ENCODE results near the gene PLXNA4. TPM values are rescaled to one million over a fixed set of nuclear protein-coding genes. Genes with fewer than 3 reads are reported as not detected.
A peak's percentile ranks its signal among the peaks of the same experiment; 100 is the strongest.

PLXNA4 gene
- total and polyA plus RNA-seq, 2 experiments from 2014 or later, result 0.08 to 0.80 TPM

DNA sequence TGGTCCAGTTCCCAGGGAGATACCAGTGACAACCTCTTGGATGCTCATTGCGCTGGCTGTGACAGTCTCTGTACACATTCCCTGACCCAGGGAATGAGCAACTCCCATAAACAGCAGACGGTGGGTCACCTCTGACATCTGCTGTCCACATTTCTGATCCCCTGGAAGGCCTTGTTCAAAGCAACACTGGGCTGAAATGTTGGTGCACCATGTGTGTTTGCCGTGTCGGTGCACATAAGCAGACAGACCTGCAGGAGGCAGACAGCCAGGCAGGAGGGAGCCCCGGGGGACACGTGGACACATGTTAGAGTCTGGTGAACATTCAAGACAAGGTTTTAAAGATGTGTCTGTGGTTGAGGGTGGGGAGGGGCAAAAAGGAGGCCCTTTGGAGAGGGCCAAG is 254.9 kb downstream of the PLXNA4 start:
- no peak overlapping the region for H3K4me2 ChIP-seq
- Mint-ChIP-seq H3K4me3 (no peak overlapping the region), H3K36me3 (ENCODE audit: low read depth) (peaks cover 8% of the 10 kb centered on the region), H3K27me3 (ENCODE audit: insufficient read depth, low read depth, poor library complexity) (peaks cover 9% of the 10 kb centered on the region), H3K27ac (no peak overlapping the region), H3K4me1 (peaks cover 14% of the 10 kb centered on the region), H3K9me3 (peaks cover 11% of the 10 kb centered on the region)
- no peak for ATAC-seq
- DNase-seq (ENCODE audit: low spot score), result peak; percentile 13
- H3K4me3 ChIP-seq, result no peak overlapping the region
- H4K20me1 ChIP-seq (replicated peaks; ENCODE audit: insufficient read depth), result no peaks in the 10 kb centered on the region
- H3K4me1 ChIP-seq (ENCODE audit: insufficient read depth), result peaks cover 6% of the 10 kb centered on the region
- H3K79me2 ChIP-seq (replicated peaks; ENCODE audit: insufficient read depth), result no peaks in the 10 kb centered on the region
- no peak overlapping the region for H3K27ac ChIP-seq (ENCODE audit: low read depth)
- no peaks in the 10 kb centered on the region for H3F3A ChIP-seq (replicated peaks; ENCODE audit: low read depth)
- TF ChIP-seq CREB1 (CRISPR knock-in tag; IDR thresholded peaks at IDR 0.05; ENCODE audit: low read depth), result no peak
- TF ChIP-seq, protein P1, sequence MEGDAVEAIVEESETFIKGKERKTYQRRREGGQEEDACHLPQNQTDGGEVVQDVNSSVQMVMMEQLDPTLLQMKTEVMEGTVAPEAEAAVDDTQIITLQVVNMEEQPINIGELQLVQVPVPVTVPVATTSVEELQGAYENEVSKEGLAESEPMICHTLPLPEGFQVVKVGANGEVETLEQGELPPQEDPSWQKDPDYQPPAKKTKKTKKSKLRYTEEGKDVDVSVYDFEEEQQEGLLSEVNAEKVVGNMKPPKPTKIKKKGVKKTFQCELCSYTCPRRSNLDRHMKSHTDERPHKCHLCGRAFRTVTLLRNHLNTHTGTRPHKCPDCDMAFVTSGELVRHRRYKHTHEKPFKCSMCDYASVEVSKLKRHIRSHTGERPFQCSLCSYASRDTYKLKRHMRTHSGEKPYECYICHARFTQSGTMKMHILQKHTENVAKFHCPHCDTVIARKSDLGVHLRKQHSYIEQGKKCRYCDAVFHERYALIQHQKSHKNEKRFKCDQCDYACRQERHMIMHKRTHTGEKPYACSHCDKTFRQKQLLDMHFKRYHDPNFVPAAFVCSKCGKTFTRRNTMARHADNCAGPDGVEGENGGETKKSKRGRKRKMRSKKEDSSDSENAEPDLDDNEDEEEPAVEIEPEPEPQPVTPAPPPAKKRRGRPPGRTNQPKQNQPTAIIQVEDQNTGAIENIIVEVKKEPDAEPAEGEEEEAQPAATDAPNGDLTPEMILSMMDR (conservative IDR thresholded peaks at IDR 0.05; ENCODE audit: low read depth in 2 of 2), result peak in 1 of 2 experiments; percentile 25; a peak in 1 of 4 replicates
- no peak for TF ChIP-seq ZNF331 (CRISPR knock-in tag; IDR thresholded peaks at IDR 0.05; ENCODE audit: low read depth)
- no peak for TF ChIP-seq EZH2 (IDR thresholded peaks at IDR 0.05; ENCODE audit: low read depth, unreplicated experiment)
- H3K27me3 ChIP-seq (ENCODE audit: insufficient read depth), result no peaks in the 10 kb centered on the region
- H3K36me3 ChIP-seq (ENCODE audit: insufficient read depth), result no peaks in the 10 kb centered on the region
- H2AFZ ChIP-seq, result no peak overlapping the region
- H3K9me2 ChIP-seq (ENCODE audit: insufficient read depth), result no peaks in the 10 kb centered on the region

DNA sequence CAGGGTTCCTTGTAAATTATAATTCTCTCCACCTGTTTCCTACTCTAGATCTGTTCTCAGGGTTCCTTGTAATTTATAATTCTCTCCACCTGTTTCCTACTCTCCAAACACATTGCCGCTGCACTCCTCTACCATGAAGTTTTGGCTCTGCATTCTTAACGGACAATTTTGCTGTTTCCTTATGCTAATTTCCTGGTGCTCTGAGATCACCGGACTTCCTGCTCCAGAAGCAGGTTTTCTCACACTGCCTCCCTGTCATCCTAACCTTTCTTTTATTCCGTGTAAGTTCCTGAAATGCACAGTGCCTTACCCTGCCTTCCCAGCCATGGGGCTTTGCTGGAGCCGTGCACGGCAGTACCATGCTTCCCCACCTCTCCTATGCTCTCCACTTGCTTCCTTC is 256.8 kb downstream of the PLXNA4 start:
- Mint-ChIP-seq H3K4me3 (no peak overlapping the region; the same call in 2 of the 3 replicates), H3K9me3 (peaks cover 11% of the 10 kb centered on the region), H3K4me1 (peaks cover 14% of the 10 kb centered on the region), H3K27me3 (ENCODE audit: insufficient read depth, low read depth, poor library complexity) (peaks cover 7% of the 10 kb centered on the region), H3K27ac (no peak overlapping the region), H3K36me3 (ENCODE audit: low read depth) (peaks cover 8% of the 10 kb centered on the region)
- Histone ChIP-seq H3K36me3 (ENCODE audit: insufficient read depth) (no peaks in the 10 kb centered on the region), H3K27me3 (ENCODE audit: insufficient read depth) (no peaks in the 10 kb centered on the region), H3F3A (replicated peaks; ENCODE audit: low read depth) (no peaks in the 10 kb centered on the region), H3K27ac (ENCODE audit: low read depth) (no peak overlapping the region), H3K4me1 (ENCODE audit: insufficient read depth) (peaks cover 6% of the 10 kb centered on the region), H3K4me2 (no peak overlapping the region), H2AFZ (no peak overlapping the region), H3K4me3 (no peak overlapping the region), H3K9me2 (ENCODE audit: insufficient read depth) (no peaks in the 10 kb centered on the region), H3K79me2 (replicated peaks; ENCODE audit: insufficient read depth) (no peaks in the 10 kb centered on the region), H4K20me1 (replicated peaks; ENCODE audit: insufficient read depth) (no peaks in the 10 kb centered on the region)
- no peak for DNase-seq (ENCODE audit: low spot score)
- ATAC-seq, result no peak
- TF ChIP-seq, protein P2, sequence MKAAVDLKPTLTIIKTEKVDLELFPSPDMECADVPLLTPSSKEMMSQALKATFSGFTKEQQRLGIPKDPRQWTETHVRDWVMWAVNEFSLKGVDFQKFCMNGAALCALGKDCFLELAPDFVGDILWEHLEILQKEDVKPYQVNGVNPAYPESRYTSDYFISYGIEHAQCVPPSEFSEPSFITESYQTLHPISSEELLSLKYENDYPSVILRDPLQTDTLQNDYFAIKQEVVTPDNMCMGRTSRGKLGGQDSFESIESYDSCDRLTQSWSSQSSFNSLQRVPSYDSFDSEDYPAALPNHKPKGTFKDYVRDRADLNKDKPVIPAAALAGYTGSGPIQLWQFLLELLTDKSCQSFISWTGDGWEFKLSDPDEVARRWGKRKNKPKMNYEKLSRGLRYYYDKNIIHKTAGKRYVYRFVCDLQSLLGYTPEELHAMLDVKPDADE (IDR thresholded peaks at IDR 0.05), result no peak
- TF ChIP-seq EZH2 (IDR thresholded peaks at IDR 0.05; ENCODE audit: low read depth, unreplicated experiment), result no peak
- TF ChIP-seq STAT1 (IDR thresholded peaks at IDR 0.05; ENCODE audit: unreplicated experiment), result no peak
- no peak for TF ChIP-seq NANOG (IDR thresholded peaks at IDR 0.05; ENCODE audit: borderline replicate concordance)
- TF ChIP-seq ZNF331 (CRISPR knock-in tag; IDR thresholded peaks at IDR 0.05; ENCODE audit: low read depth), result no peak
- TF ChIP-seq, protein P3, sequence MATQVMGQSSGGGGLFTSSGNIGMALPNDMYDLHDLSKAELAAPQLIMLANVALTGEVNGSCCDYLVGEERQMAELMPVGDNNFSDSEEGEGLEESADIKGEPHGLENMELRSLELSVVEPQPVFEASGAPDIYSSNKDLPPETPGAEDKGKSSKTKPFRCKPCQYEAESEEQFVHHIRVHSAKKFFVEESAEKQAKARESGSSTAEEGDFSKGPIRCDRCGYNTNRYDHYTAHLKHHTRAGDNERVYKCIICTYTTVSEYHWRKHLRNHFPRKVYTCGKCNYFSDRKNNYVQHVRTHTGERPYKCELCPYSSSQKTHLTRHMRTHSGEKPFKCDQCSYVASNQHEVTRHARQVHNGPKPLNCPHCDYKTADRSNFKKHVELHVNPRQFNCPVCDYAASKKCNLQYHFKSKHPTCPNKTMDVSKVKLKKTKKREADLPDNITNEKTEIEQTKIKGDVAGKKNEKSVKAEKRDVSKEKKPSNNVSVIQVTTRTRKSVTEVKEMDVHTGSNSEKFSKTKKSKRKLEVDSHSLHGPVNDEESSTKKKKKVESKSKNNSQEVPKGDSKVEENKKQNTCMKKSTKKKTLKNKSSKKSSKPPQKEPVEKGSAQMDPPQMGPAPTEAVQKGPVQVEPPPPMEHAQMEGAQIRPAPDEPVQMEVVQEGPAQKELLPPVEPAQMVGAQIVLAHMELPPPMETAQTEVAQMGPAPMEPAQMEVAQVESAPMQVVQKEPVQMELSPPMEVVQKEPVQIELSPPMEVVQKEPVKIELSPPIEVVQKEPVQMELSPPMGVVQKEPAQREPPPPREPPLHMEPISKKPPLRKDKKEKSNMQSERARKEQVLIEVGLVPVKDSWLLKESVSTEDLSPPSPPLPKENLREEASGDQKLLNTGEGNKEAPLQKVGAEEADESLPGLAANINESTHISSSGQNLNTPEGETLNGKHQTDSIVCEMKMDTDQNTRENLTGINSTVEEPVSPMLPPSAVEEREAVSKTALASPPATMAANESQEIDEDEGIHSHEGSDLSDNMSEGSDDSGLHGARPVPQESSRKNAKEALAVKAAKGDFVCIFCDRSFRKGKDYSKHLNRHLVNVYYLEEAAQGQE (IDR thresholded peaks at IDR 0.05; ENCODE audit: unreplicated experiment), result no peak
- no peak for TF ChIP-seq EZH2phosphoT487 (IDR thresholded peaks at IDR 0.05; ENCODE audit: unreplicated experiment)
- no peak for TF ChIP-seq ZNF114 (CRISPR knock-in tag; IDR thresholded peaks at IDR 0.05)
- TF ChIP-seq, protein P1 (conservative IDR thresholded peaks at IDR 0.05; ENCODE audit: low read depth in 2 of 2), result no peak

All from GM23338 (cell line).